ENCODE results near the gene MCAM.

Gene MCAM

DNA sequence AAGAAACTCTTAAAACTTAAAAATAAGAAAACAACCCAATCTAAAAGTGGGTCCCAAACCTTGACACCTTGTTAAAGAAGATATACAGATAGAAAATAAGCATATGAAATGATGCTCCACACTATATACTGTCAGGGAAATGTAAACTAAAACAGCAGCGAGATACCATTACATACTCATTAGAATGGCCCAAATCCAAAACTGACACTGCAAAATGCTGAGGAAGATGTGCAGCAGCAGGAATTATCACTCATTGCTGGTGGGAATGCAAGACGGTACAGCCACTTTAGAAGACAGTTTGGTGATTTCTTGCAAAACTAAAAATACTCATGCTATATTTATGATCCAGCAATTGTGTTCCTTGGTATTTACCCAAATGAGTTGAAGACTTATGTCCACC is 12.4 kb upstream of the MCAM start:
- DNase-seq, result no peak

DNA sequence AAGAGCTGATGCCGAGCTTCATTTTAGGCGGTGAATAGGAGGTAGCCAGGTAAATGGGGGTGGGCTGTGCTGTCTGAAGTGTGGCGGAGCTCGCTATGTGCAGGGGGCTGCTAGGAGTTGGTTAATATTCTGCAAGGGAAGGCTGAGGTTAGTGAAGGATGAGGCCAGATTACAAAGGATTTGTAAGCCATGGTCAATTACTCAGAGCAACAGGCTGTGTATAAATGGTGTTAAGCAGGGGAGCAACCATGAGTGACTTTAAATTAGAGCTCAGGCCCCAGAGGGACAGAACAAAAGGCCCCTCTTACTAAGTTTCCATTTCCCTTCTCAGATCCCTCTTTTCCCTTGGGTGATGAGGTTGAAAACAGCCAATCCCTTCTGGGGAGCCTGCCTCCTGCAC is 7.3 kb upstream of the MCAM start:
- DNase-seq, result no peak

DNA sequence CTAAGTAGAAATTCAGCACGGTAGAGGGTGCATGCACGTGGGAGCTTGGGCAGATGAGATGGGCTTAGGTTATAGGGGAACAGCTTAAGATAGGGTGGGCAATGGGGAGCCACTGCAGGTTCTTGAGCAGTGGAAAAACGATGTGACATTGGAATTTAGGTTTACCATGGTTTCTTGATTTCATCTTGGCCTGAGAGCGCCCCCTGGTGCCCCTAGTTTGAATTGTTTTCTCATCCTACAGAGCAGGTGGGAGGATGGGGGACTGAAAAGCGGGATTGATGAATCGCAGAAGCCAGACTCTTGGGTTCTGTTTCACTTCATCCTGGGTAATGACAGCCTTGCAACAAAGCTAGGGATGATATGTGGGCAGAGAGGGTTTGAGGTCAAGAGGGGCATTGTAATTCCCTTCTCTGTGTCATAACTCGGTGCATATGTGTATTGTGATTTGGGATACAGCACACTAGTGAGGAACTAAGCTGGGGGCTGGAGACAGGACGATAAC is 6.7 kb upstream of the MCAM start:
- peak; percentile 39 to 55 for DNase-seq

DNA sequence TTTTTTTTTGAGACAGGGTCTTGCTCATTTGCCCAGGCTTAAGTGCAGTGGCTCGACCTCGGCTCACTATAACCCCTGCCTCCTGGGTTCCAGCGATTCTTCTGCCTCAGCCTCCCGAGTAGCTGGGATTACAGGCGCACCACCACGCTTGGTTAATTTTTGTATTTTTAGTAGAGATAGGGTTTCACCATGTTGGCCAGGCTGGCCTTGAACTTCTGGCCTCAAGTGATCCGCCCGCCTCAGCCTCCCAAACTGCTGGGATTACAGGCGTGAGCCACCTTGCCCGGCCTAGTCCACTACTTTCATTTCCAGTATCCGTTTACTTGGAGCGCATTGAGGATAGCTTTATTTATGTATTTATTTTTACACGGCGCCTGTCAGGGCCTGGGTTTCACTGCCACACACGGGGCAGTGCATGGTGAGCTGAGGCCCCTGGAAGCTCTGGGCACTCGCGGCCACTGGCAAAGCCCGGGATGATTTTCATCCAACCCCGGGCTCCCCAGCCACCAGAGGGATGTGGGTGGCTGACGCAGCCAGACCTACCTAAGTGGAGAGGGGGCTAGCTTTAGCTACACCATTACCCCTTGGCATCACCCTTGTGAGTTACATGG is 6.1 kb upstream of the MCAM start:
- DNase-seq, result no peak

DNA sequence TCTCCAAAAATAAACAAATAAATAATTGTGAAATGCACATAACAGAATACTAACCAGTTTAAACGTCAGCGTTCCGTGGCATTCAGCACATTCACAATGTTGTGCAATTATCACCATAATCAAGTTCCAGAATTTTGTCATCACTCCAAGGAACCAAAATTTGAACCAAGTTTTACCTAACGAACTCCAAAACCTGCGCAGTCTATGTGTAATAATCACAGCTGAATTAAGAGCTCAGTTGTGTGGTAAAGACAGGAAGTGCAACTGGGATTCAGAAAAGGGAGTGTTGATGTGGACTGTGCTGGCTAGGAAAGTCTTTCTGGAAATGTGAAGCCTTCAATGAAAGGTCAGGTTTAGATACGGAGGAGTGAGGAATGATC is 5.4 kb upstream of the MCAM start:
- no peak for DNase-seq

DNA sequence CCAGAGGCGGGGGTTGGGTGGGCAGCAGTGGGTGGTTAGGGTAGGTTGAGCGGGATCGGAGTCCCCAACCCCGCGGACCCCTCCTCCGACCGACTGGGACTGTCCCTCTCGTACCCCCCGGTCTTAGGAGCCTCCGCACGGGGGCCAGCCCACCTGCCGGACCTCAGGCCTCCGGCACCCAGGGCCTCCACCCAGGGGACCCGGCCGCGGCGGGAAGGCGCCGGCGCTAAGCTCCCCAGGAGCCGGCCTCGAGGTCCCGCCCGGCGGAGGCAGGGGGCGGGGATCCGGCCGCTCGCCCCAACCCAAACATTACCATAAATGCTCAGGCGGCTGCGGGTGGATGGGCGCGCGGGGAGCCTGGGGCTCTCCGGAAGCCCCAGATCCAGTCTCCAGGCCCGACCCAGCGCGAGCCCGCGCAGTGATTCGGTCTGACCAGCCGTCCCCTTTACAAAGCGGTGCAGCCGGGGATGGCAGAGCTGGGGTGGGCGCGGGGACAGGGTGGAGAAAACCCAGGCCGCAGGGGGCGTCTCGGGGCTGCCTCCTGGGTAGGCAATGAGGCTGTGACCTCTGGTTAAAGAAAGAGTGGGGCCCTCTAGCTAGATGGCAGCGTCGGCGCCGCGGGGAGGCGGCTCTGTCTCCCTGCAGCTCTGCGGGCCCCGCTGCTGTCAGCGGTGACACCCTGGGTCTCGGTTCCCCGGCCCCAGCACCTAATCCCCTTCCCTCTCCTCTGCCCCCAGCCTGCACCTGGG is 4.0 kb upstream of the MCAM start:
- no peak for DNase-seq

DNA sequence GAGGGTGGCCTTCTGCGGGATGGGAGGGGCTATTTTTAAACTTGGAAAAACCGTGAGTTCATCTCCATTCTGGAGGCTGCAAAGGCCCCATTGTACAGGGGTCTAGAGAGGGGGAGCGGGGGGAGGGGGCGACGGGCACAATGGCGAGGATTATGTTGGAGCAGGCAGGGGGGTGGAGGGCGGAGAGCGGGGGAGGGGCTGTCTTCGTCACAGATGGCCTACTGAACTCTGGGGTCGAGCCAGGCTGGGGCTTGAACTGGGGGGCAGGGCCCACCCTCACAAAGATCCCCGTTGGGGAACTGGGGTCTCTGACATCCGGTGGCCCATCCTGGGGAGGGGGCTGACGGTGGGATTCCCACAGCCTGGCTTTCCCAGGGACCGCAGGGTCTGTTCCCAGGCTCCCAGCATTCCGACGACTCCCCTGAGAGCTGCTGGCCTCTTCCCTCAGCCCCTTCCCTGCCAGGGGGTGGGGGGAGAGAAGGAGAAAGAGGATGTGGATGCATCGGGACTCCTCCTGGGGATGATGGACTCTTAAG is 3.4 kb upstream of the MCAM start:
- DNase-seq, result no peak

DNA sequence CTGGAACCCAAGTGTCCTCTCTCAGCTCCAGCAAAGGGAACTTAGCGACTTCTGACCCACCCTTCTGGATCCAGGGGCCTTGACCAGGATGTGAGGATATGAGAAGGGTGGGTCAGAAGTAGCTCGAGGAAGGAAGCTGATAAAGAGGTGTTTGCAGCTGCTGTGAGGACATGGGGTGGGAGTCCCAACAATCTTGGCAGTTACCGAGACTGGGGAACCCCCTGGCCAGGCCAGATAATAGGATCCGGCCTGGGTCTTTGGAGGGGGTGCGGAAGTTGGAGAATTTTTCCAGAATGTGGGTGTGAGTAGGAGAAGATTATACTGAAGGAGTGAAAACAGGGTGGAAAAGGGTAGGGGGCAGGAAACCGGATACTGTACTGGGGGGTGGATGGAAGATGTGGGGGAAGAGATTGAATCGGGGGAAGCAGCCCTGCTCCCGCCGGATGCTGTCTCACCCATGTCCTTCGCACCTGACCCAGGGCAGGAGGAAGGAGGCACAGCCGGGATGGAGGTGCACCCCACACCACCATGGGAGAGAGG is 2.8 kb upstream of the MCAM start:
- no peak for DNase-seq

DNA sequence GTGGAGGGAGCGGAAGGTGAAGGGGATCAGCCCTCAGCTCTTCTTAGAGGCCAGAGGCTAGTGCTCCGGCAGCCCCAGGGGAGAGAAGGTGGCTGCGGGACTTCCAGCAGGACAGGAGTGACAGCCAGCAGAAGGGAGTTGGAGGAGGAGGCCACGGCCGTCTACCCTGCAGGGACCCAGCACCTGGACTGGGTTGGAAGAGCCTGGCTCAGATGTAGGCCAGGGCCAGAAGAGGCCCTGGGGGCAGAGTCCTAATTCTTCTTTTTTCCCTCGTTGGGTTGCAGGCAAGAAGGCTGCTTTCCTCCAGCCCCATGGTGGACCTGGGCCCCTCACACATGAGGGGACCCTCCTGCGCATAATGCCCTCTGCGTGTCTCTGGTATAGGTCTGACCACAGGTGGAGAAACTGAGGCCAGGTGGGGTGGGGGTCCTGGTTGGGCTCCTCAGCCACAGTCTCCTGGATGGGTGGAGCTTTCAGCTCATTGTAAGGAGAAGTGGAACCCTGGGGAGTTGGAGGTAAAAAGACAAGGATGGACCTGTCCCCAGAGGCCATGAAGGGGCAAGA is 2.3 kb upstream of the MCAM start:
- DNase-seq, result no peak

DNA sequence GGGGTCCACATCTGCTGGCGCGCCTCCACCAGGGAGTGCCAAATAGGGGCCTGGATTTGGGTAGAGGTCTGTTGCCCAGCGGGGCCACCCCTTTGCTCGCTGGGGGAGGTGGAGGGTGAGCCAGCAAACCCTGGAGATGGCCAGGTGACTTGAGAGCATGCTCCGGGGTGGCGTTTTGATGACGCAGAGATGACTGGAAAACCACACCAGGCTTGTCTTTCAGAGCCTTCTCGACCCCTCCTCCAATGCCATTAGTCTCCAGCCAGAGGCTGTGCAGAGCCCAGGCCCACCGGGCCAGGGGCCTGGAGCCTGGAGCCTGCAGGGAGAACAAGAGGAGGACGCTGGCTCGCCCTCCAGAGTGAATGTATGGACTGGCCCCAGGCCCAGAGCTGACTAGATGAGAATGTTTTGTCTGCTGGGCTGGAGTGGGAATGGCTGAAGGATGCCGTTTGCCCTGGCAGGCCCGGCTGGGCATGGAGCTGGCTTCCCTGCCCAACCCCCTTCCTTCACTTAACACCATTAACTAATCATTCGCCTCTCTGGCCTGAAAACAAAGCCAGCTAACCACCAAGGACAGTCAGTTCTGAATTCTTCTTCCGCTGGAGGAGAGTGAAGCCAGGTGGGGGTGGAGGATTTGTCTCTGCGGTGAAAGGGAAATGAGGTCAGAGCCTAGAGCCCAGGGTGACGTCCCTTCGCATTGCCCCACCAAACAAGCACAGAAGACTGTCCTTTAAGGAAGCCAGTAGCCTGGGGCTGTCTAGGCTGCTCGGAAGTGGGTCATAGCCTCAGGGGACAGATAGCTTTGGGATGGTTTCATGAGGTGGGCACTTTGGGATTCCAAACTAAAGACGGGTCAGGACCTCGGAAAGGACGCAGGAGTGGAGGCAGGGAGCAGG is 1.6 kb upstream of the MCAM start:
- no peak for DNase-seq

DNA sequence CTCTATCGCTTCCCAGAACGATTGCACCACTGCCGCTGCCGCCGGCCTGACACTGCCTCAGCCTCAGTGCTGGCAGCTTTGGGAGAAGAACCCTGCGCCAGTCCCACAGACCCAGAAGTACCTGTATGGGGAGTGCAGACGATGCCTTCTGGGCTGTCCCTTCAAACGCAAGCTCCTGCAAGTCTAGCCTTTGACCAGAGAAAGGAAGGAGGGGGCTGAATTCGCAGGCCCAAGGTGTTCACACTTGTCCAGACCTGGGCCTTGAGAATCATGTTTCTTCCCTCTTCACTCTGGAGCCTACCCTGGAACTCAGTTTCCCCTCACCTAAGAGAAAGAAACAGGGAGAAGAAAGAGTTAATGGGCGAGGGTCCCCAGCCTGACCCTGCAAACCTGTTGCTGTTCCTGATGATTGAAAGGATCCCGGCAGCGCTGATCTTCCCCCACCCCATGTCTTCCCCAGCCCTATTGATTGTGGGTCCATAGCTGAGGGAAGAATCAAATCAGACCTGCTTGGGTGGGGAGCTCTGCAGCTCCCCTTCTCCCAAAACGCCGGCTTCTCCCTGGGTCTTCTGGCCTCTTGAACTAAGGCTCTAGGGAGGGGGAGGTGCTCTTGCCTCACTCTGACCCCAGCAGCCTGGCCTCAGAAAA is 786 bp upstream of the MCAM start:
- no peak for DNase-seq

DNA sequence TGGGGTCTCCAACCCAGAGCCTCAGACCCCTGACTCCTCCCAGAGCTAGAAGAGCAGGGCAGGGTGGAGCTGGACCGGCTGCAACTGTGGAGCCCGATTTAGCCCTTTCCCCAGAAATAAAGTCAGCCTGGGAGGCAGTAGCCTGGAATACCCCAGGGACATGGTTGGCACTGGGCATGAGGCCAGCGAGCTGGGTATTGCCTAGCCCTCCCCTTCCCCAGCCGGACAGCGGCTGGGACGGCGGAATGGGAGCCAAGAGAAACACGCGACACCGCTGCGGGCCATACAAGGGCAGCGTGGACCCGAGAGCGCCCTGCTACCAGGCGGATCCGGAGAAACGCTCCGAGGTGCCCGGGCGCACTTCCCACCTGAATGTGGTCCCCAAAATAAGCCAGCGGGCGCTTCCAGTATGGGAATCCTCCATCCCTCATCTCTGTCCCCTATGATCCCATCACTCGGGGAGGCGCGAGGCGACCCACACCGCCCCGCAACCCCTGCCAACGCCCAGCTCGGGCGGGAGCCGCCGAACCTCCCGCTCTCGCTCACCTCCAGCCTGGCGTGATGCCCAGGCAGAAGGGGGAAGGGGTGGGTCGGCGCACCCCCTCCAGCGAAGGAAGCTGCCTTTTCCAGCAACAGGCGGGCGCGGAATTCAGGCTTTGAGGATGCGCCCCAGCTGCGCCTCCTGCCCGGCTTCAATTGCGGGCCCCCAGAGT is 758 bp downstream of the MCAM start:
- no peak for DNase-seq

DNA sequence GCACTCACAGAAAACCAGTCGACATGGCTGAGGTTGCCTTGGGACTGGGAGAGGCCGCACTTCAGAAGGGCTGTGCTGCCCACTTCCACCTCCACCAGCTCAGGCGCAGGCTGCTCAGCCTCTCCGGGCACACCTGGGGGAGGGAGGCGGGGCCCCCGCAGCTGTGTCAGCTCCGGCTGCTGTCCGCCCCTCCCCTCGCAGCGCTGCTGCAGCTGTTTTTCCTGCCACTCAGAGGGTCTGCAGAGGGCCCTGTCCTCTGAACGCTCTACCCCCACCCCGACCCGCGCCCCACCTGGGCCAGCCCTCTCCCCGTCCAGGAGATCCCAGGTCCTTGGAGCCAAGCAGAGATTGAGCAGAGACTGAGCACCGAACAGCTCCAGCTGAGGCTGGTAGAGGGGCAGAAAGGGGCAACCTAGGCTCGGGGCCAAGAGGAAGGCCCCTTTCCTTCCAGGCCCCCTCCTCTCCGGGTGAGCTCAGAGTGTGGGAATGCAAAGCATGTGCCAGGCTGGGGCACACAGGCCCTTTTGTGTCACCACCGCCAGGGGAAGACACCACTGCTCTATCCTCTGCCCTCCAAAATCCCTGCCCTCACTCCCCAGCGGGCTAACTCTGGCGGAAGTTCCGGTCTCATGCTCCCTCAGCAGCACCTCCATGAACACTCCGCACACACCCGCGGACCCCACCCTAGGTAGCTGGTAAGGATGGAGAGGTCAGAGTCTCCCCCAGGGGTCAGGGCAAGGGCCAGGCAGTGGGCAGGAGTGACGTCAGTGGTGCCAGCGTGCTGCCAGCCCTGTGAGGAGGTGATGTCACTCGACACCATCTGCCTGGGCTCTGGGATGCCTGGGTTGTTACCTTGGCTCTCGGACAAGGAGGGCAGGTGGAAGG is 1.6 kb downstream of the MCAM start:
- DNase-seq, result peak in 1 of 2 donors; percentile 13

DNA sequence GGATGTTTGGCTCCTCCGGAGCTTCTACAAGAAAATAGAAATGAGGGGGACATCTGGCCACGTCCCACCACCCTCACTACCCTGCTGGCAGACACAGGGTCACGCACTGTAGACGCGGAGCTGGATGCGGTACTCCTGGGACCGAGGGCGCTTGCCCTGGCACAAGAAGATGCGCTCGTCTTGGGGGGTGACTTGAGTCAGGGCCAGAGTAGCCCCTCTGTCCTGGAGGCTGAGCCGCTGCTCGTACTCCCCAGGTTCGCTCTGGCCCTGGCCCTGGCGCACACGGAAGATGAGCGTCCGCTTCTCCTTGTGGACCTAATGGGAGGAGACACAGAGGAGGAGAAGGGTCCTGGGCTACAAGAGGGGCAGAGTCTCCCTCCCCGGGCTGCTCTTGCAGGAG is 2.2 kb downstream of the MCAM start:
- no peak for DNase-seq

DNA sequence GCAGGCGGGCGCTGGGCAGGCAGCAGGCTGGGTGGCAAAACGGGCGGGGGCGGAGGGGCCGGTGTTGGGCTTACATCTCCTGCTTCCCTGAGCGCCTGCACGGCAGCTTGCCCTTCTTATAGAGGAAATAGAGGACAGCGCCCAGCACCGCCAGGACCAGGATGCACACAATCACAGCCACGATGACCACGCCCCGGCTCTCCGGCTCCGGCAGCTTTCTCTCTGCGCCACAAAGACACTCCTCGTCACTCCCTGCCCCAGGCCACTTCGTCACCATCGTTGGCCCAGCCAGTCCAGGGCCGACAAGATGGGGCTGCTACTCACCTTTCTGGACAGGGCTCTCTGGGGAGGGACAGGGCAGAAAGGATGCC is 6.3 kb downstream of the MCAM start:
- DNase-seq, result no peak

DNA sequence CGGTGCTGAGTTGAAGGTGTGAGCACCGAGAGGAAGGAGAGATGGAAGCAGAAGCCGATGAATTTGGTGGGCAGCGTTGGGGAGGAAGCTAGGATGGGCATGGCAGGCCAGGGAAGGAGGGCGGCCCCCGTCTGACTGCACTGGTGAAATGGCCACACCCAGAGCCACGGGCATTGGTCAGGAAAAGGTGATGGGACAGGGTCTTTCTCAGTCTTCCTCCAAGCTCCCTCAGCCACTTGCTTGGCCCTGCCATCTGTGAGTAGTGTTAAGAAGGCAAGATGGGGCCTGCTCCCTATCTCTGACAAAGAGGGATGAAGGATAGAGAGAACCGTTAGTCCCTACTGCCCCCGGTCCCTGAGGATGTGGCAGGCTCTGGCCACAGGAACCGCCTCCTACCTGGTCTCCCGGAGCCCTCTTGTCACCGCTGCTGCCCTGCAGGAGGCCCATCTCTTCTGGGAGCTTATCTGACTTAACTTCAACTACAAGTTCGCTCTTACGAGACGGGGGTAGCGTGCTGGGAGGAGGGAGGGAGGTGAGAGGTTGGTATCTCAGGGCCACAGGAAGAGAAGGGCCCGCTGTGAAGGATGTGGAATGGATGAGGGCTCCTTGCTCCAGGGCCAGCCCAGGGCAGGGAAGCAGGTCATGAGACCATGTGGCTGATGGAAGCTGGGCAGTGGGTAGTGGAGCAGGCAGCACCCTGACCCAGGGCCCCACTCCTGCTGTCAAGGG is 6.8 kb downstream of the MCAM start:
- DNase-seq, result no peak

DNA sequence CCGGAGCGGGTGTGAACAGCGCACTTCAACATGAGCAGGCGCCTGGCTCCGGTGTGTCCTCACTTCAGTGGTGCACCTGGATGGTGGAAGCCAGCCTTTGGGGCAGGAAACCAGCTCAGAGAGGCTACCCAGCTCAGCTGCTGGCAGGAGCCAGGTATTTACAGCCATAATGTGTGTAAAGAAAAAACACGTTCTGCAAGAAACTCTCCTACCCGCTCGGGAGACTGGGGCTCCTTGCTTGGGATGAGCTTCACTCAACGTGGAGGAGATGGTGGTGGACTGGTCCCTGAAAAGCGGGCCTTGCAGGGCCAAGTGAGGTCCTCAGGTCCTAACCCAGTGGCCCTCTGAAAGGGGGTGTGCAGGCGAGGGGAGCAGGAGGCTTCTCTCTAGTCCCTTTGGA is 7.5 kb downstream of the MCAM start:
- DNase-seq, result no peak

DNA sequence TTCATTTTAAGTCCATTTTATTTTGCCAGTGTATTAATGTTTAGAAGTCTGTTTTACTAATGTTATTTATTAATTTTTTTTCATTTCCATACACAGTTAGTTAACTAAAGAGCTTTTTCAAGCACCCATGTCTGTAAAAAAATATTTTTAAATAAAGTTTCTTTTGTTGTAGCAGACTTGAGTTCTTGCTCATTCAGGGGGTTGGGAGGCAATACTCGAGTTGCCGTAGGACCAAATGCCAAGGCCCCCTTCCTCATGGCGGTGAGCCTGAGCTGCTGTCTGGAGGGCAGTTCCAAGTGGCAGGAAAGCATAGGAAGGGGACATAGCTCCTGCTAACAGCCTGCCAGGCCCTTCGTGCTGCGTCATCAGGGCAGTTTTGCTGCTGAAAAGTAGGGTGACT is 9.0 kb downstream of the MCAM start:
- no peak for DNase-seq

DNA sequence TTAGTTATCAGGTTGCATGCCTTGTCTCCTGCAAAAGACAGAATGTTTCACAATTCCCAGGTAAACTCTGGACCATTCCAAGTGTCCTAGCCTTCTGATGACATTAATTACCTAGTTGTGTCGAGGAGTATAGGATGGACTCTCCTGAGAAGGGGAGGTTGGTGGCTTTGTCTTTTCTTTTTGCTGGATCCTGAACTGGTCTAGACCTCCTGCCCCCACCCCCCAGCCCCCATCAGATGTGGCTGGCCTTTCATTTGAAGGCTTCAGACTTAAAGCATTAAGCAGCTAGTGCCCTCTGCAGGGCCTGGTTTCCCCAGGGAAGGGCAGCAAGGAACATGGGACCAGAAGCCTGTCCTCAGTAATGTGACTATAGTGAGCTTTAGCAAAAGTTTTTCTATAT is 9.7 kb downstream of the MCAM start:
- no peak for DNase-seq

DNA sequence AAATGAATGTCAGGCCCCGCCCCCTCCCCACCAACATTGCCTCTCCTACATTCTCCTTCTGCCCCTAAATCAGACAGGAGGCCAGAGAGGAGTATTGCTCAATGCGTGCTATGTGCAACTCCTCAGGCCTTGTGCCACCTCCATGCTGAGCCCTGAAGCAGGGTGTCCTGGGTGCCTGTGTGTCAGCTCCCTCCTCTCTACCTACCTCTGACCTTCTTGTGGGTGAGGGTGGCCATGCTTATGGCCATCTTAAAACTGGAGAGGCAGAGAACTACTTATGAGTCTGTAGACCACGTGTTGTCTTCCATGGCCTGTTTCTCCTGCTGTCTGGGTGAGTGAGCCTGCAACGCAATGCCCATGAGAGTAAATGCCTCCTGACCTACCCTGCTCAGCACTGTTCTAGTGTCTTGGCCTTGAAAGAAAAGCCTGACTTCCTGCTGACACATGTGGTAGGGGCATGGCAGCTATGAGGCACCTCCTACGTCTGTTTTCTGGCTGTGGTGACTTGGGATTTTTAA is 10.5 kb downstream of the MCAM start:
- no peak for DNase-seq

Data from bone marrow (tissue), 2 donors.